HepG2 (cell line): Measurements from ENCODE around the gene YTHDF1. TPM values are rescaled to one million over a fixed set of nuclear protein-coding genes. Genes with fewer than 3 reads are reported as not detected.
A peak's percentile ranks its signal among the peaks of the same experiment; 100 is the strongest.

ENCODE experiments used
- ATF1 ChIP-seq: IDR thresholded peaks from 2 replicates; pipeline ENCODE4 v1.6.1; 2016; ENCODE audit warnings: mild to moderate bottlenecking, control low read depth
- CENPT ChIP-seq: sonication (generic); formaldehyde crosslinking; IDR thresholded peaks from 2 replicates; pipeline ENCODE4 v1.8.0; 2022; ENCODE audit warnings: low read depth, mild to moderate bottlenecking, moderate library complexity, missing genetic modification reagents
- CREB1 ChIP-seq, 2 experiments: fragments of 450-650 bp in 1 of 2; IDR thresholded peaks; 2 replicates each; pipeline ENCODE4 v1.6.1; 2016 to 2017; ENCODE audit warnings: control low read depth in 1 of 2, mild to moderate bottlenecking in 1 of 2, missing compliant biosample characterization in 1 of 2, missing genetic modification characterization in 1 of 2
- ELF4 ChIP-seq: sonication (generic); formaldehyde crosslinking; IDR thresholded peaks from 2 replicates; pipeline ENCODE4 v1.5.0; 2020; ENCODE audit warnings: missing genetic modification reagents, mild to moderate bottlenecking, moderate library complexity, borderline replicate concordance
- FOXJ3 ChIP-seq: sonication (generic); formaldehyde crosslinking; IDR thresholded peaks from 2 replicates; pipeline ENCODE4 v1.4.0; 2020; ENCODE audit warnings: missing genetic modification reagents, mild to moderate bottlenecking, borderline replicate concordance
- GTF2F1 ChIP-seq: fragments of 150-350 bp; IDR thresholded peaks from 2 replicates; pipeline ENCODE4 v1.6.1; 2014; ENCODE audit warnings: low read length
- JDP2 ChIP-seq: sonication (generic); formaldehyde crosslinking; IDR thresholded peaks from 2 replicates; pipeline ENCODE4 v1.8.1; 2022; ENCODE audit warnings: missing genetic modification reagents, borderline replicate concordance
- KDM6A ChIP-seq: IDR thresholded peaks from 2 replicates; pipeline ENCODE4 v1.6.1; 2016; ENCODE audit warnings: low read depth
- MED13 ChIP-seq: sonication (generic); formaldehyde crosslinking; IDR thresholded peaks from 2 replicates; pipeline ENCODE4 v1.5.0; 2020; ENCODE audit warnings: missing genetic modification reagents
- MYC ChIP-seq: sonication (generic); formaldehyde crosslinking; IDR thresholded peaks from 2 replicates; pipeline ENCODE4 v1.9.0; 2021; ENCODE audit warnings: missing genetic modification reagents, borderline replicate concordance
- NFE2L2 ChIP-seq: fragments of 150-350 bp; IDR thresholded peaks from 2 replicates; pipeline ENCODE4 v1.6.1; 2014; ENCODE audit warnings: low read length
- SAP130 ChIP-seq: IDR thresholded peaks from 2 replicates; pipeline ENCODE4 v1.6.1; 2016; ENCODE audit warnings: low read depth
- TOE1 ChIP-seq: sonication (generic); formaldehyde crosslinking; IDR thresholded peaks from 2 replicates; pipeline ENCODE4 v1.4.0; 2020; ENCODE audit warnings: mild to moderate bottlenecking, missing genetic modification reagents
- ZNF138 ChIP-seq: sonication (generic); formaldehyde crosslinking; IDR thresholded peaks from 2 replicates; pipeline ENCODE4 v1.5.0; 2020; ENCODE audit warnings: mild to moderate bottlenecking, low read depth, missing genetic modification reagents
- ZNF737 ChIP-seq: sonication (generic); formaldehyde crosslinking; IDR thresholded peaks from 2 replicates; pipeline ENCODE4 v1.5.0; 2020; ENCODE audit warnings: missing genetic modification reagents, mild to moderate bottlenecking, borderline replicate concordance
- ZNF879 ChIP-seq: sonication (generic); formaldehyde crosslinking; IDR thresholded peaks from 2 replicates; pipeline ENCODE4 v1.8.1; 2023; ENCODE audit warnings: missing genetic modification reagents
- polyA plus RNA-seq, 8 experiments: library from polyadenylated mRNA; depleted of rRNA in 3 of 8; stranded (reverse) in 7 of 8; unstranded in 1 of 8; fragments of >200 nt; fragmentation: Illumina TruSeq in 4 of 8; extraction: Trizol in 4 of 8; gene quantifications; 2 replicates each; pipeline versions ENCODE4 v1.2.1 to v1.2.3, GENCODE V29; 2011 to 2016; ENCODE audit warnings: low read depth in 4 of 8, missing spikeins in 1 of 8, mixed read lengths in 1 of 8; ENCODE audit not compliant: insufficient read depth in 1 of 8
- total RNA-seq, 5 experiments: library from RNA; depleted of rRNA; stranded (reverse); fragments of >200 nt; fragmentation: Illumina TruSeq; extraction: Trizol; gene quantifications; 2 replicates each; pipeline ENCODE4 v1.2.3, GENCODE V29; 2016; ENCODE audit warnings: low read depth in 1 of 5
- TF ChIP-seq, protein P1 (sequence below): sonication (generic); formaldehyde crosslinking; IDR thresholded peaks from 2 replicates; pipeline ENCODE4 v1.4.0; 2020; ENCODE audit warnings: missing genetic modification reagents, borderline replicate concordance
- TF ChIP-seq, protein P2 (sequence below): sonication (generic); formaldehyde crosslinking; IDR thresholded peaks from 2 replicates; pipeline ENCODE4 v1.5.1; 2020; ENCODE audit warnings: missing genetic modification reagents, mild to moderate bottlenecking, borderline replicate concordance
- TF ChIP-seq, protein P3 (sequence below): sonication (generic); formaldehyde crosslinking; IDR thresholded peaks from 2 replicates; pipeline ENCODE4 v1.4.0; 2020; ENCODE audit warnings: missing genetic modification reagents, borderline replicate concordance
- TF ChIP-seq, protein P4 (sequence below): sonication (generic); formaldehyde crosslinking; conservative IDR thresholded peaks from 2 replicates; pipeline ENCODE4 v1.4.0; 2020; ENCODE audit warnings: missing genetic modification reagents

Gene YTHDF1
- total and polyA plus RNA-seq, 2 of the 13 experiments (the other 11 are each of a cell fraction or from before 2014, with no cell fraction given): 34.5 to 37.7 TPM

GRCh38 chr20:63216041-63216848 lies at the start of gene YTHDF1 (continued):
- TF ChIP-seq SAP130 (CRISPR knock-in tag) (peak; percentile 93), ELF4 (CRISPR knock-in tag) (no peak), ZNF138 (peak; percentile 96; the same call in 1 of the 2 replicates), ZNF737 (CRISPR knock-in tag) (no peak), MED13 (CRISPR knock-in tag) (no peak; the same call in none of the 2 replicates), MYC (CRISPR knock-in tag) (peak; percentile 91), GTF2F1 (no peak), NFE2L2 (no peak), ATF1 (no peak), KDM6A (peak; percentile 35; the same call in 1 of the 2 replicates), CREB1 (IDR thresholded peaks at IDR 0.05) (peak; percentile 57; the same call in 1 of the 2 replicates), CREB1 (CRISPR knock-in tag; IDR thresholded peaks at IDR 0.05) (no peak), TOE1 (no peak), FOXJ3 (peak; percentile 75), ZNF879 (CRISPR knock-in tag) (0 out of 2 replicates have a peak, but pooled peaks have one; percentile 84), CENPT (CRISPR knock-in tag) (peak; percentile 96; the same call in 1 of the 2 replicates), JDP2 (CRISPR knock-in tag) (peak; percentile 75)
- TF ChIP-seq, protein P1, sequence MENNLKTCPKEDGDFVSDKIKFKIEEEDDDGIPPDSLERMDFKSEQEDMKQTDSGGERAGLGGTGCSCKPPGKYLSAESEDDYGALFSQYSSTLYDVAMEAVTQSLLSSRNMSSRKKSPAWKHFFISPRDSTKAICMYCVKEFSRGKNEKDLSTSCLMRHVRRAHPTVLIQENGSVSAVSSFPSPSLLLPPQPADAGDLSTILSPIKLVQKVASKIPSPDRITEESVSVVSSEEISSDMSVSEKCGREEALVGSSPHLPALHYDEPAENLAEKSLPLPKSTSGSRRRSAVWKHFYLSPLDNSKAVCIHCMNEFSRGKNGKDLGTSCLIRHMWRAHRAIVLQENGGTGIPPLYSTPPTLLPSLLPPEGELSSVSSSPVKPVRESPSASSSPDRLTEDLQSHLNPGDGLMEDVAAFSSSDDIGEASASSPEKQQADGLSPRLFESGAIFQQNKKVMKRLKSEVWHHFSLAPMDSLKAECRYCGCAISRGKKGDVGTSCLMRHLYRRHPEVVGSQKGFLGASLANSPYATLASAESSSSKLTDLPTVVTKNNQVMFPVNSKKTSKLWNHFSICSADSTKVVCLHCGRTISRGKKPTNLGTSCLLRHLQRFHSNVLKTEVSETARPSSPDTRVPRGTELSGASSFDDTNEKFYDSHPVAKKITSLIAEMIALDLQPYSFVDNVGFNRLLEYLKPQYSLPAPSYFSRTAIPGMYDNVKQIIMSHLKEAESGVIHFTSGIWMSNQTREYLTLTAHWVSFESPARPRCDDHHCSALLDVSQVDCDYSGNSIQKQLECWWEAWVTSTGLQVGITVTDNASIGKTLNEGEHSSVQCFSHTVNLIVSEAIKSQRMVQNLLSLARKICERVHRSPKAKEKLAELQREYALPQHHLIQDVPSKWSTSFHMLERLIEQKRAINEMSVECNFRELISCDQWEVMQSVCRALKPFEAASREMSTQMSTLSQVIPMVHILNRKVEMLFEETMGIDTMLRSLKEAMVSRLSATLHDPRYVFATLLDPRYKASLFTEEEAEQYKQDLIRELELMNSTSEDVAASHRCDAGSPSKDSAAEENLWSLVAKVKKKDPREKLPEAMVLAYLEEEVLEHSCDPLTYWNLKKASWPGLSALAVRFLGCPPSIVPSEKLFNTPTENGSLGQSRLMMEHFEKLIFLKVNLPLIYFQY (CRISPR knock-in tag): no peak; the same call in 1 of the 2 replicates
- TF ChIP-seq, protein P2, sequence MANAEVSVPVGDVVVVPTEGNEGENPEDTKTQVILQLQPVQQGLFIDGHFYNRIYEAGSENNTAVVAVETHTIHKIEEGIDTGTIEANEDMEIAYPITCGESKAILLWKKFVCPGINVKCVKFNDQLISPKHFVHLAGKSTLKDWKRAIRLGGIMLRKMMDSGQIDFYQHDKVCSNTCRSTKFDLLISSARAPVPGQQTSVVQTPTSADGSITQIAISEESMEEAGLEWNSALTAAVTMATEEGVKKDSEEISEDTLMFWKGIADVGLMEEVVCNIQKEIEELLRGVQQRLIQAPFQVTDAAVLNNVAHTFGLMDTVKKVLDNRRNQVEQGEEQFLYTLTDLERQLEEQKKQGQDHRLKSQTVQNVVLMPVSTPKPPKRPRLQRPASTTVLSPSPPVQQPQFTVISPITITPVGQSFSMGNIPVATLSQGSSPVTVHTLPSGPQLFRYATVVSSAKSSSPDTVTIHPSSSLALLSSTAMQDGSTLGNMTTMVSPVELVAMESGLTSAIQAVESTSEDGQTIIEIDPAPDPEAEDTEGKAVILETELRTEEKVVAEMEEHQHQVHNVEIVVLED (CRISPR knock-in tag): peak; percentile 96
- TF ChIP-seq, protein P3, sequence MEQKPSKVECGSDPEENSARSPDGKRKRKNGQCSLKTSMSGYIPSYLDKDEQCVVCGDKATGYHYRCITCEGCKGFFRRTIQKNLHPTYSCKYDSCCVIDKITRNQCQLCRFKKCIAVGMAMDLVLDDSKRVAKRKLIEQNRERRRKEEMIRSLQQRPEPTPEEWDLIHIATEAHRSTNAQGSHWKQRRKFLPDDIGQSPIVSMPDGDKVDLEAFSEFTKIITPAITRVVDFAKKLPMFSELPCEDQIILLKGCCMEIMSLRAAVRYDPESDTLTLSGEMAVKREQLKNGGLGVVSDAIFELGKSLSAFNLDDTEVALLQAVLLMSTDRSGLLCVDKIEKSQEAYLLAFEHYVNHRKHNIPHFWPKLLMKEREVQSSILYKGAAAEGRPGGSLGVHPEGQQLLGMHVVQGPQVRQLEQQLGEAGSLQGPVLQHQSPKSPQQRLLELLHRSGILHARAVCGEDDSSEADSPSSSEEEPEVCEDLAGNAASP (CRISPR knock-in tag): 0 out of 2 replicates have a peak, but pooled peaks have one; percentile 78
- TF ChIP-seq, protein P4, sequence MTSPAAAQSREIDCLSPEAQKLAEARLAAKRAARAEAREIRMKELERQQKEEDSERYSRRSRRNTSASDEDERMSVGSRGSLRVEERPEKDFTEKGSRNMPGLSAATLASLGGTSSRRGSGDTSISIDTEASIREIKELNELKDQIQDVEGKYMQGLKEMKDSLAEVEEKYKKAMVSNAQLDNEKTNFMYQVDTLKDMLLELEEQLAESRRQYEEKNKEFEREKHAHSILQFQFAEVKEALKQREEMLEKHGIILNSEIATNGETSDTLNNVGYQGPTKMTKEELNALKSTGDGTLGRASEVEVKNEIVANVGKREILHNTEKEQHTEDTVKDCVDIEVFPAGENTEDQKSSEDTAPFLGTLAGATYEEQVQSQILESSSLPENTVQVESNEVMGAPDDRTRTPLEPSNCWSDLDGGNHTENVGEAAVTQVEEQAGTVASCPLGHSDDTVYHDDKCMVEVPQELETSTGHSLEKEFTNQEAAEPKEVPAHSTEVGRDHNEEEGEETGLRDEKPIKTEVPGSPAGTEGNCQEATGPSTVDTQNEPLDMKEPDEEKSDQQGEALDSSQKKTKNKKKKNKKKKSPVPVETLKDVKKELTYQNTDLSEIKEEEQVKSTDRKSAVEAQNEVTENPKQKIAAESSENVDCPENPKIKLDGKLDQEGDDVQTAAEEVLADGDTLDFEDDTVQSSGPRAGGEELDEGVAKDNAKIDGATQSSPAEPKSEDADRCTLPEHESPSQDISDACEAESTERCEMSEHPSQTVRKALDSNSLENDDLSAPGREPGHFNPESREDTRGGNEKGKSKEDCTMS (CRISPR knock-in tag): no peak; the same call in 1 of the 2 replicates
